GM19351 (cell line): ENCODE results near the gene AFG1L.
"Not testable (repeated sequence)": the region's sequence is repeated elsewhere in the genome, so short reads cannot be mapped to it uniquely, and the experiment has no call there.

Experiments used
- ATAC-seq: cut with Tn5 transposase; IDR thresholded peaks from one replicate; pipeline ENCODE4 v1.9.1; 2021; ENCODE audit warnings: mild to moderate bottlenecking, moderate library complexity; ENCODE audit not compliant: unreplicated experiment

AFG1L gene

DNA sequence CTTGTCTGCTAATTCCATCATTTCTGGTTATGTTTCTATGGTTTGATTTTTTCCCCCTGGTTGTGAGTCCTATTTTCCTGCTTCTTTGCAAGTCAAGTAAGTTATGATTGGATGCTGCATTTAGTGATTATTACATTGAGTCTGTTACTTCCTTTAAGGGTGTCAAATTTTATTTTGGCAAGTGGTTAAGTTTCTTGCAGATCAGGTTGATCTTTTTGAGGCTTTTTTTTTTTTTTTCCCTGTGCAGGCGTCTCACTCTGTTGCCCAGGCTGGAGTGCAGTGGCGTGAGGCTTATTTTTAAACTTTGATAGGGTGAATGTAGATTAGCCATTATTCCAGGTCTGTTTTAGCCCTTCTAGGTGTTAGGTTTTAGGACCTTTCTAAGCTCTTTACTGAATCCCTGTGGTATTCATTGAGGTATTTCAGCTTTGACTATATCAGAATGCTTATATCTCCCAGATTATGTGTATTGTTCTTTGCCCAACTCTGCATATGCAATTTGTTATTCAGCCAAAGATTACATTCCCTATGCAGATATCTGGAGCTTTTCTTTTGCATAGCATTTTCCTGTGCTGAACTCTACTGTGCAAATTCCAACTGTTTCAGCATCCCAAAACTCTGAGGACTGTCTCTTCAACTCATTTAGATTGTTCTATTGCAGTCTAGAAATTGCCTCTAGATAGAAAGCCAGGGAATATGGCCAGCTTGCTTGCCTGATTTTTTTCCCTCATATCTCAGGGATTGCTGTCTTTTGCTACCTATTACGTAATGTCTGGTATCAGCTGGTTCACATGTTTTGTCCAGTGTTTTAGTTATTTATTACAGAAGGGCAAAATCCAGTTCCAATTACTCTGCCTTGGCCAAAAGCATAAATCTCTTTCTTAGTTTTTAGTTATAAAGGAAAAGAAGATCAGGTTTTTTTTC, 113.3 kb downstream of the AFG1L start:
- ATAC-seq = no peak

DNA sequence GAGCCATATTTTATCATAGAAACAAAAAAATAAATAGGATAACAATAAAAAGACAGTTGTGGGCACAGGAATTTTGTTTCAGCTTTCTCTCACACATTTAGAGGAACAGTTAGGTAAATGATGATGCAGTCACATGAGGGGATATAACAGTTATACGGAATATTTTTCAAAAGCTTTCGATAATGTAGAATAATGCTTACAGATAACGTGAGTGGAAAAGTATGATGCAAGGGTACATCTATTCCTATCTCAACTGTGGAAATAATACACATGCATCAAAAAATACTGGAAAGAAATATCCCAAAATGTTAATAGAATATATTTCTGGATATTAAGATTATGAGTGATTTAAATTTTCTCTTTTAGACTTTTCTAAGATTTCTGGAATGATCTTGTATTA, 114.0 kb downstream of the AFG1L start:
- no peak for ATAC-seq

DNA sequence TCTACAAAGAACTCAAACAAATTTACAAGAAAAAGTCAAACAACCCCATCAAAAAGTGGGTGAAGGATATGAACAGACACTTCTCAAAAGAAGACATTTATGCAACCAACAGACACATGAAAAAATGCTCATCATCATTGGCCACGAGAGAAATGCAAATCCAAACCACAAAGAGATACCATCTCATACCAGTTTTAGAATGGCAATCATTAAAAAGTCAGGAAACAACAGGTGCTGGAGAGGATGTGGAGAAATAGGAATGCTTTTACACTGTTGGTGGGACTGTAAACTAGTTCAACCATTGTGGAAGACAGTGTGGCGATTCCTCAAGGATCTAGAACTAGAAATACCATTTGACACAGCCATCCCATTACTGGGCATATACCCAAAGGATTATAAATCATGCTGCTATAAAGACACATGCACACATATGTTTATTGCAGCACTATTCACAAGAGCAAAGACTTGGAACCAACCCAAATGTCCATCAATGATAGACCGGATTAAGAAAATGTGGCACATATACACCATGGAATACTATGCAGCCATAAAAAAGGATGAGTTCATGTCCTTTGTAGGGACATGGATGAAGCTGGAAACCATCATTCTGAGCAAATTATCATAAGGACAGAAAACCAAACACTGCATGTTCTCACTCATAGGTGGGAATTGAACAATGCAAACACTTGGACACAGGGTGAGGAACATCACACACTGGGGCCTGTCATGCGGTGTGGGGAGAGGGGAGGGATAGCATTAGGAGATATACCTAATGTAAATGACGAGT, 121.4 kb downstream of the AFG1L start:
- ATAC-seq = not testable (repeated sequence)

DNA sequence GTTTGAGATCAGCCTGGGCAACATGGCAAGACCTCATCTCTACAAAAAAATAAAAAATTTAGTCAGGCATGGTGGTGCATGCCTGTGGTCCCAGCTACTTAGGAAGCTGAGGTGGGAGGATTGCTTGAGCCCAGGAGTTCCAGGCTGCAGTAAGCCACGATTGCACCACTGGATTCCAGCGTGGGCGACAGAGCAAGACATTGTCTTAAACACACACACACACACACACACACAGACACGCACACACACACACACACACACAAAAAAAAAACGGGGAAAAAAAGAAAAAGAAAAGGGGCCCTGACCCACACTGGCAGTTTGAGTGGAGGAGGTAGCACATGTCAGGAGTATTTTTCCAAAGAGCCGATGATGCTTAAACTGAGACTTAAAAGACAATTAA, 122.2 kb downstream of the AFG1L start:
- ATAC-seq = no peak

DNA sequence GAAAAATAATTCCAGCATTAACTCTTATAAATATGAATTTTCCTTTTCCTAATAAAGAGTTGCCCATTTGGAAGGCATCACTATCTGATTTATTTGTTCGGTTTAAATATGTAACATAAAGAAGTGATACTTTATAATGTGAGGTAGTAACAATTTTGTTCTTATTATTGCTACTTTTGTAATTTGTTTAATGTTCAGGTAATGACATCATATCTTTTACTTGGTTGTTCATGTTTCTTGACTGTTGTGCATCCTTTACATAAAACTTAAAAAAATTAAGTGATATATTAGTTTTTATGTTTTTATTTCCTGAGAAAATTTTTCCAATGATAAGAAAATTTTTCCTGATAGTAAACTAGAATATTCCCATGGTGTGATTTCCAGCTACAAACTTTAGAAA, 124.6 kb downstream of the AFG1L start:
- ATAC-seq = no peak

DNA sequence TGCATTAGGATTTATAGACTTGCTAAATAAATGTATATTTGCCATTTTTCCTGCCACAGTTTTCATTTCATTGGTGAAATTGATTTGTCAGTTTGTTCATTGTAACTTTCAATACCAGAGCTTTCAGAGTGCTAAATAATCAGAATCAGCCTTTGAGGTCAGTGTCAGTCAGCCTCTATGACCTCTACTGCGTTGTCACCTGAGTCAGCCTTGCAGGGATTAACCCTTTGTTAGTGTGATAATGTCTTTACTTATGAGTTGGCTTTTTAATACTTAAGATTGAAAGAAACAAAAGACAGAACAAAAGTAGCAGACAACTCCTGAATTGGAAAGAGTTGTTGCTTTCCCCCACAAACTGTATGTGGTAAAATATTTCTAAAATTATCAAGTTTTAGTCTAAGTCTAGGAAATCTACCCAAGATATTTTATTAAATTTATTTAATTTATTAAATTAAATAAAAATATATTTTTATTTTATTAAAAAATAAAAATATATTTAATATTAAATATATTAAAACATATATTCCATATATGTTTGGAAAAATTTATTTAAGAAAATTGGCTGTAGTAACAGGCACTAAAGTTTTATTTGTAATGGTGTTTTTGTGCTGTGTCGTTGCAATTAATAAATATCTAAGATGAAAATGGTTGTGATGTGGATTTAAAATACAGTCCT, 125.2 kb downstream of the AFG1L start:
- ATAC-seq = no peak

DNA sequence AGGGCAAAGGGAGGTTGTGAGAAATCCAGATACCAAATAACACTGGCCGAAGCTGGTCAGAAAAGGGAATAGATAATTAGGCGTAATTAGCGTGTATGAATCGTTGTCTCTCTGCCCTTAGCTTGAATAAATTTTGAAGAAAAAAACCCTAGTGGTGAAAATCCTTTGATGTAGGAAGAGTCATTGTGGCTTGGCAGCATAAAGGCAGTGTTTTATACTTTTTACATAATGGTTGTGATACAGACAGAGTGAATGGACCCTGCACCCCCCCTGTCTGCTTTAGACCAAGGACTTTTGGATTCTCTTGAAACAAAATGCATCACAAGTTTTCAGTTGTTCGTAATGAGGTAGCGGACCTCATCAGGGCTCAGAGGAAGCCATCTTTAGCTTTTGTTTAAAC, 126.5 kb downstream of the AFG1L start:
- ATAC-seq = no peak

DNA sequence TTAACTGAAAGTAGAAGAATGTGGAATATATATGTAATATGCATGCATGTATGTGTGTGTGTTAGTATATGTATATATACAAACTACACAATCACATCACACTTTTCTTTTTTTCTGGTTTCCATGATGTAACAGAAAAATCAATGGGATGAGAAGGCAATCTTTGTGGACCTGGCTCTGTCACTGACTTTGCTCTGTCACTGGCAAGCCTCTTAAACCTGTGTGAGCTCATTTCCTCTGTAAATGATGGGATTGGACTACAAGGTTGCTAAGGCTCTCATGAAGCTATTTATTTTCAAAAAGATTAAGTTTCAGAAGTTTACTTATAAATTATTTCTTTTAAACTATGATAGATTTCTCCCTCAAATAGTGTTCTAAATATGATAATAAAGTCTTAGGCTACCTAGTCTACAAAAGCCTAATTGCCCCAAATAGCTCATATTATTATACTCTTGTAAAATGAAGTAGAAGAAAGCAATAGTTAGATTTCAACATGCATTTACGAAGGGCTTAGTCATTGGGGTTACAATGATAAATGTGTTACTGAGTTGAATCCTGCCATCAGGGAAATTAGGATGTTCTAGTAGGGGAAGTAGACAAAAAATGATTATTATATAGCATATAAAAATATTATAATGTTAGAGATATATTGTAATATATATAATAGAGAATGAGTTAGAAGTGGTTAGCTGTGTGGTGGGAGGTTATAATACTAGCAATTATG, 129.3 kb downstream of the AFG1L start:
- no peak for ATAC-seq

DNA sequence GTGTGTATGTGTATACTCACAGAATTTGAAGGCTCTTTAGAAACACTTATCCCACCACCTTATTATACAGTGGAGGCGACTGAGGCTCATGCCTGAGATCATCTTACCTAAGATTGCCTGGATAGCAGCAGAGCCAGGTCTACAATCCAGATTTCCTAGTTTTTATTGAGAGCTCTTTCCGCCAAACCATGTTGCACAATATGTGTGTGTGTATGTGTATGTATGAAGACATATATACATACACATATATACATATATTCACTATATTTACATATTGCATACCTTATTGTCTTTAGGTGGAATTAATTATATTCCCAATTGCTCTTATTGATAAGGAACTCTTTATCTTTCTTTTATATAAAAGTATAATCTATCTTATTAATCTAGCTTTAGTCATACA, 130.6 kb downstream of the AFG1L start:
- ATAC-seq = no peak

DNA sequence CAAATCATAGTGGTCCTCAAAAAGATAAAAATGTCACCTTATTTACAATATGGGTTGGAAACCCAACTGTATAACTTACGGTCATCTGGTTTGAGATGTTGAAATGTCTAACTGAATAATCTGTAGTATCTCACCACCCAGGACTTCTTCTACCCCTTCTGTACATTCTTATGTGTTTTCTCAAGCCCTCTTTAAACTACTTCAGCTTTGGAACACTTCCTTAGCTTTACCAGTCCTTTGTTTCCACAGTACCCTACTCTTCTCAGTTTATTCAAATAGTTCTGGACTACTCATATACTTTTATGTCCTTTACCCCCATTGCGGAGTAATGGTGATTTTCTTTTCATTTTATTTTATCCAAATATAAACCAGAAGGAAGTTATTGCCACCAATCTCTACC, 137.3 kb downstream of the AFG1L start:
- ATAC-seq = no peak

DNA sequence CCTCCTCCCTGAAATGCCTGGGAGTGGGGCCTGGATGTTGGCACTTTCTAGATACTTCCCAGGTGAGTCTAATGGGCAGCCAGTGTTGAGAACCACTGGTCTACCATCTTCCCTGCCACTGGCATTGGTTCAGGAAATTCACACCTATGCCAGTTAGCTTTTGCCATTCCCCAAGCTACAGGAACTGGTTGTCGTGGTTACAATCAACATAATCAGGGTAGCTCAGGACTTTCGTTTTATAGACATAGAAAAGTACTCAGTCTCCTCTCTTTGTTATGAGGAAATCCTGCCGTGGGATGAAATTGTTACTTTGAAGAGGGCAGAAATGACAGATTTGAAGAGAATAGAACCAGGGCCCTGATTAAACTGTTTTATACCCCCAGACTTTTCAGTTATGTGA, 137.9 kb downstream of the AFG1L start:
- no peak for ATAC-seq

DNA sequence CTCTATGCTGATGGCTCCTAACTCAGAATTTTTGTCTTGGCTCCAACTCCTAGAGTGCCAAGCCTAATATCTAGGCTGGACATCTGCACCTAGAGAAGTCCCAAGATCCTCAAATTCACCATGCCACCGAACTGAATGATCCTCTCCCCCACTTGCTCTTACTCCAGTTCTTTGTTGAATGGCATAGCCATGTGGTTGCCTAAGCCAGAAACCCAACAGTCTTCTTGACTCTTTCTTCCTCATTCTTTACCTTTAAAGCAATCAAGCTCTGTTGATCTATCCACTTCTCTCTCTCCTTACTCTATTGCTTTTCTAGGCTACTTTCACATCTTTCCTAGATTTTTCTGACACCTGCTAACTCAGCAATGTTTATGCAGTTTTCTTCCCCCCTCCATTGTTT, 139.4 kb downstream of the AFG1L start:
- ATAC-seq = no peak

DNA sequence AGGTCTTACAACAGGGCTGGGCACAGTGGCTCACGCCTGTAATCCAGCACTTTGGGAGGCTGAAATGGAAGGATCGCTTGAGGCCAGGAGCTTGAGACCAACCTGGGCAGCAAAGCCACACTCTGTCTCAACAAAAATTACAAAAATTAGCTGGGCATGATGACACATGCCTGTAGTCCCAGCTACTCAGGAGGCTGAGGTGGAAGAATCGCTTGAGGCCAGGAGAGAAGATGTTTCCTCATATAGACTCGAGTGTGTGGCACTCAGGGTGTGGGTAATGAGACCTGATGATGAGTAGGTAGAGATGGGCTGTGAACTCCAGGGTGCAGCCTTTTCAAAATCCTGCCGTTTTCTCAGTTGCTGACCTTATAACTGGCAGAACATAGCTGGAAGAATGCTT, 140.5 kb downstream of the AFG1L start:
- ATAC-seq = no peak

DNA sequence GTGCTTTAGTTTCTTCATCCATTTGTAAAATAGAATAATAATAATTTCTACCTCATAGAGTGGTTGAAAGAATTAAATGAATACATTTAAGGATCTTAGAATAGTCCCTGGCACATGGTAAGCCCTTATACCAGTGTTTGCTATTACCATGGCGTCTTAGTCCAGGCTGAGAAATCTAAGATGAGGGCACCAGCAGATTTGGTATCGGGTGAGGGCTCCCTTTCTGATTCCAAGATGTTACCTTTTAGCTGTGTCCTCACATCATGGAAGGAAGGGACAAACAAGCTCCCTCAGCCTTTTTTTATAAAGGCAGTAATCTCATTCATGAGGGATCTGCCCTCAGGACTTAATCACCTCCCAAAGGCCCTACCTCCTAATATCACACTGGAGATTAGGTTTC, 141.9 kb downstream of the AFG1L start:
- no peak for ATAC-seq

DNA sequence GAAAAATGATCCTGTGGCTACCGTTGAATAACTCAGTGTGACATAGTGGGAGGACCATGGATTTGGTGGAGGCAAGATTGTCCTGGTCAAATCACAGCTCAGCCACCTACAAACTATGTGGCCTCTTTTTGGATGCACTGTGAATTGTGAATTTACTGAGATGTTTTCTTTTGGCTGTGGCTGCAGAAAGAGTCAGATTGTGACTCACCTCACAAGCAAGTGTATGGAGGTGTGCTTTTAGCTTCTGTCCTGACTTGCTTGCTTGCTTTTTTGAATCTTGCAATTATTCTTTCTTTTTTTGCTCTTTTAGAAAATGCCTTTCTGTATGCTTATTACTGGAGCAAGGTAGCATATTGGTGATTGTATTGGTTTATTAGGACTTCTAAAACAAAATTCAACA, 143.0 kb downstream of the AFG1L start:
- no peak for ATAC-seq

DNA sequence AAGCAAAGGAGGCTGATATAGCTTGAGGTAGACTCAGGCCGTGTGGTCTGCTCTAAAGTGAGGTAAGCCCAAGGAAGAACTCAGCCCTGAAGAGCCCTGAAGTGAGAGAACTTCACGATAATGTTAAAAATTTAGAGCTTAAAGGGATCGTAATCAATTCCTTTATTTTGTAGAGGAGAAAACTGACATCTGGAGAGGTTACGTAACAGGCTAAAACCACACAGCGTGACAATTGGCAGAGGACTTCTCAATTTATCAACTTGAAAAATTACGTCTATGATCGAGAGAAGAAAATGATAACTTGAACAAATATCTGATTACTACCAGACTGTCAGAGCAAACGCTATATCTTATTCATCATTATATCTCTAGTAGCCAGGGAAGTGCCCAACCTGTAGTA, 144.1 kb downstream of the AFG1L start:
- ATAC-seq = no peak

DNA sequence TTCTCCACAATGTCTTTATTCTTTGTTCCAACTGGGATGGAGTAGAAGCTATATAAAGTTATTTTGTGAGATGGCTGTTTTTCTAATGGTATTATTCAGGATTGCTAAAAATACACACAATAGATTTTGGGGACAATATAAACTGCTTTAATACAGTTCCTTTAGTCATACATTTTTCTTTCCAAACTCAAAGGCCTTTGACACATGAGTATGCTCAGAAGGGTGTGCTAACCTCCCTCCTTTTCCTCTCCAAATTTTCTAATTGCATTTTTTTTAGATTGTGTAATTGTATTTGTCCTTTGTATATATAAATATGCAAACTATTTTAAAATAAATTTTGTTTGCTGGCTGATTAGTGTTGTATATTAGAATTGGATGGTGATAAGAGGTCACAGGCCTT, 146.3 kb downstream of the AFG1L start:
- no peak for ATAC-seq

DNA sequence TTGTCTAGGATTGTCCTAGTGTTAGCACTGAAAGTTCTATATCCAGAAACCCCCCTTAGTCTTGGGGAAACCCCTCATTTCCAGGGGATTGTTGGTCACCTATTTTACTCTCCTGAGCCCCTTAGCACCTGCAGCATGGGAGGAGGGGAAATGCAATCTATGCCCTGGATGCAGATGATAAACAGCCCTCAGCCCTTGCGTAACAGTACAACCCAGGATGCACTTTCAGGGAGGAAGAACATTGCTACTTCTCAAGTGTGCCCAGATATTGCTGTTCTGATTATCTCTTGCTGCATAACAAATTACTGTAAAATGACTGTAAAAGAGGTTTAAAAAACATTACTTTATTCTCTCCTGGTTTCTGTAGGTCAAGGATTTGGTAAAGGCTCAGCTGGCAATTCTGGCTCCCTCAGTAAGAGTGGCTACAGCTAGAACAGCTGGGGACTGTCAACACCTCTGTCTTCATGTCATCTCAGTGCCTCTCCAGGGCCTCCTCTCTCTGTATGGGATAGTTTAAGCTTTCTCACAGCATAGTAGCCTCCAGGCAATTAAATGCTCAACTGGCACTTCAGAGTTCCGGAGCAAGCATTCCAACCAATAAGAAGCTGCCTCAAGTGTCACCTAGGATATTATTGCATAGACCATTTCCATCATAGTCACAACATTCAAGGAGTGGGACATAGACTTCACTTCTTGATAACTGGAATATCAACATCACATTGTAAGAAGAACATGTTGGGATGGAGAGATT, 148.1 kb downstream of the AFG1L start:
- no peak for ATAC-seq

DNA sequence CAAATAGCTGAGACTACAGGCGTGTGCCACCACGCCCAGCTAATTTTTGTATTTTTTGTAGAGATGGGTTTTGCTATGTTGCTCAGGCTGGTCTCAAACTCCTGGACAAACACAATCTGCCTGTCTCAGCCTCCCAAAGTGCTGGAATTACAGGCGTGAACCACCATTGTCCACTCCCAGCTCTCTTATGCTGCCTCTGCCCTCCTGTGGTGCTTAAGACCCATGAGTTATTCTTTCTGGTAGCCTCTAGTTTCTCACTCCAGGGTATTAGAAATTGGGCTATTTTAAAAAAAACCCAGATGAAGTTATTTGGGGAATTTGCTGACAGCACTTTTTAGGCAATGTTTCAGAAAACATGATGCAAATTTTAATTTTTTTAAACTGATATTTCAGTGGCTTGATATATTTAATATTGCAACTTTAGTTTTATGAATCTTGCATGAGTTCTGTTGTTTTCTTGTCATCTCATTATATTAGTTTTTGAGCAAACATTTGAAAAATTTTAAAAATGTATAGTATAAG, 151.8 kb downstream of the AFG1L start:
- no peak for ATAC-seq

DNA sequence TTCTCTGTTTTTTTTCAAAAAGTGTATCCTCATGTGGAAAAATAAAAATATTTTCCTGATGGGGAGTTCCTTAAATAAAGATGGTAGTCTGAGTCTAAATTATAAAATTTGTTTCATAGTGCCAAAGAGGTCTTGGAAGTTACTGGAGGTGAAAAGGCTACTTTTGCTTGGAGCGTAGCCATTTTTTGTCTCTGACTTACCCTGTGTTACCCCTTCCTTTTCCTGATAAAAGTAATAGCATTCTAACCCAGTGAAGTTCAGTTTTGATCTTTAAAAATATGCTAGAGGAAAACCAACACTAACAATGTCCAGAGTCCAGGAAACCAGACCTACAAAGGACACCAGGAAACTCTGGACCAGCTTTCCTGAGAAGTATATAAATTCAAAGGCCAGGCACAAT, 153.6 kb downstream of the AFG1L start:
- ATAC-seq = no peak
